ENCODE measurements around the gene TBC1D22A. TPM values are rescaled to one million over a fixed set of nuclear protein-coding genes. Genes with fewer than 3 reads are reported as not detected.

The TBC1D22A gene
- total RNA-seq, 1 donor from 2014 or later: 24.2 TPM

- no peak for FAIRE-seq
- Histone ChIP-seq H3K4me2 (ENCODE audit: low read length) (no peak overlapping the region), H3K9me3 (ENCODE audit: insufficient read depth, low read depth, low read length) (no peaks in the 10 kb centered on the region), H3K4me3 (ENCODE audit: insufficient read depth, low read depth, low read length) (no peak overlapping the region), H3K27ac (ENCODE audit: low read depth, low read length) (no peak overlapping the region), H3K79me2 (ENCODE audit: insufficient read depth, low read length) (peaks cover 60% of the 10 kb centered on the region), H4K20me1 (ENCODE audit: insufficient read depth, low read length) (peaks cover 62% of the 10 kb centered on the region), H3K9ac (ENCODE audit: low read length) (no peak overlapping the region), H3K27me3 (ENCODE audit: insufficient read depth, low read length) (no peaks in the 10 kb centered on the region), H3K36me3 (ENCODE audit: insufficient read depth, low read length) (no peaks in the 10 kb centered on the region), H2AFZ (ENCODE audit: low read depth, low read length) (no peak overlapping the region), H3K4me1 (ENCODE audit: insufficient read depth, low read length) (peaks cover 16% of the 10 kb centered on the region)
- peaks cover 26% of the 10 kb centered on the region for H3K4me1 Mint-ChIP-seq (ENCODE audit: low read depth, unreplicated experiment)
- H3K27ac Mint-ChIP-seq (ENCODE audit: unreplicated experiment): no peak overlapping the region
- TF ChIP-seq CTCF (IDR thresholded peaks at IDR 0.05; ENCODE audit: insufficient read depth, low read depth, low read length) (no peak), EZH2 (IDR thresholded peaks at IDR 0.05; ENCODE audit: insufficient read depth, low read length) (no peak)
- H3K36me3 Mint-ChIP-seq (ENCODE audit: low read depth, unreplicated experiment): peaks cover 7% of the 10 kb centered on the region
- no peak for DNase-seq (ENCODE audit: low read depth)
- no peak overlapping the region for H3K4me3 Mint-ChIP-seq (ENCODE audit: unreplicated experiment)
- H3K27me3 Mint-ChIP-seq (ENCODE audit: low read depth, unreplicated experiment): no peaks in the 10 kb centered on the region
- H3K9me3 Mint-ChIP-seq (ENCODE audit: unreplicated experiment): no peaks in the 10 kb centered on the region
These were observed 7.7 kb downstream of the TBC1D22A start for GRCh38 chr22:46770151-46770641.

GRCh38 chr22:46770726-46771125 is 8.3 kb downstream of the TBC1D22A start:
- H3K4me3 Mint-ChIP-seq (ENCODE audit: unreplicated experiment): peak overlapping the region; percentile 68
- Histone ChIP-seq H3K4me3 (ENCODE audit: insufficient read depth, low read depth, low read length) (no peak overlapping the region), H3K79me2 (ENCODE audit: insufficient read depth, low read length) (peaks cover 64% of the 10 kb centered on the region), H3K9ac (ENCODE audit: low read length) (no peak overlapping the region), H3K4me2 (ENCODE audit: low read length) (no peak overlapping the region), H3K4me1 (ENCODE audit: insufficient read depth, low read length) (peaks cover 16% of the 10 kb centered on the region), H2AFZ (ENCODE audit: low read depth, low read length) (no peak overlapping the region), H4K20me1 (ENCODE audit: insufficient read depth, low read length) (peaks cover 65% of the 10 kb centered on the region), H3K9me3 (ENCODE audit: insufficient read depth, low read depth, low read length) (no peaks in the 10 kb centered on the region), H3K27ac (ENCODE audit: low read depth, low read length) (no peak overlapping the region), H3K27me3 (ENCODE audit: insufficient read depth, low read length) (no peaks in the 10 kb centered on the region), H3K36me3 (ENCODE audit: insufficient read depth, low read length) (no peaks in the 10 kb centered on the region)
- DNase-seq (ENCODE audit: low read depth): no peak
- peaks cover 31% of the 10 kb centered on the region for H3K4me1 Mint-ChIP-seq (ENCODE audit: low read depth, unreplicated experiment)
- TF ChIP-seq CTCF (IDR thresholded peaks at IDR 0.05; ENCODE audit: insufficient read depth, low read depth, low read length): no peak
- no peak for TF ChIP-seq EZH2 (IDR thresholded peaks at IDR 0.05; ENCODE audit: insufficient read depth, low read length)
- H3K9me3 Mint-ChIP-seq (ENCODE audit: unreplicated experiment): no peaks in the 10 kb centered on the region
- no peaks in the 10 kb centered on the region for H3K27me3 Mint-ChIP-seq (ENCODE audit: low read depth, unreplicated experiment)
- H3K27ac Mint-ChIP-seq (ENCODE audit: unreplicated experiment): no peak overlapping the region
- no peak for FAIRE-seq
- peaks cover 7% of the 10 kb centered on the region for H3K36me3 Mint-ChIP-seq (ENCODE audit: low read depth, unreplicated experiment)

- H3K79me2 ChIP-seq (ENCODE audit: insufficient read depth, low read length): peaks cover 68% of the 10 kb centered on the region
- no peak overlapping the region for H3K27ac Mint-ChIP-seq (ENCODE audit: unreplicated experiment)
- no peak overlapping the region for H3K4me3 Mint-ChIP-seq (ENCODE audit: unreplicated experiment)
- H3K4me1 Mint-ChIP-seq (ENCODE audit: low read depth, unreplicated experiment): peaks cover 45% of the 10 kb centered on the region
- no peak overlapping the region for H2AFZ ChIP-seq (ENCODE audit: low read depth, low read length)
- H3K9ac ChIP-seq (ENCODE audit: low read length): no peak overlapping the region
- H3K4me3 ChIP-seq (ENCODE audit: insufficient read depth, low read depth, low read length): no peak overlapping the region
- no peak for FAIRE-seq
- no peaks in the 10 kb centered on the region for H3K36me3 Mint-ChIP-seq (ENCODE audit: low read depth, unreplicated experiment)
- H3K27ac ChIP-seq (ENCODE audit: low read depth, low read length): no peak overlapping the region
- peaks cover 73% of the 10 kb centered on the region for H4K20me1 ChIP-seq (ENCODE audit: insufficient read depth, low read length)
- no peaks in the 10 kb centered on the region for H3K27me3 Mint-ChIP-seq (ENCODE audit: low read depth, unreplicated experiment)
- H3K4me1 ChIP-seq (ENCODE audit: insufficient read depth, low read length): peaks cover 16% of the 10 kb centered on the region
- DNase-seq (ENCODE audit: low read depth): no peak
- H3K4me2 ChIP-seq (ENCODE audit: low read length): no peak overlapping the region
- TF ChIP-seq EZH2 (IDR thresholded peaks at IDR 0.05; ENCODE audit: insufficient read depth, low read length) (no peak), CTCF (IDR thresholded peaks at IDR 0.05; ENCODE audit: insufficient read depth, low read depth, low read length) (no peak)
- no peaks in the 10 kb centered on the region for H3K9me3 ChIP-seq (ENCODE audit: insufficient read depth, low read depth, low read length)
- no peaks in the 10 kb centered on the region for H3K27me3 ChIP-seq (ENCODE audit: insufficient read depth, low read length)
- no peaks in the 10 kb centered on the region for H3K36me3 ChIP-seq (ENCODE audit: insufficient read depth, low read length)
- H3K9me3 Mint-ChIP-seq (ENCODE audit: unreplicated experiment): no peaks in the 10 kb centered on the region
These were observed 10.6 kb downstream of the TBC1D22A start for GRCh38 chr22:46773076-46773475.

Measured in astrocyte (in vitro differentiated cells and primary cell).